GM19328 (cell line): ENCODE measurements around the gene EFCAB7.
"Not testable (repeated sequence)": the region's sequence is repeated elsewhere in the genome, so short reads cannot be mapped to it uniquely, and the experiment has no call there.

Experiments used
- ATAC-seq: cut with Tn5 transposase; IDR thresholded peaks from one replicate; pipeline ENCODE4 v1.9.1; 2021; ENCODE audit warnings: mild to moderate bottlenecking, moderate library complexity; ENCODE audit not compliant: unreplicated experiment

Gene EFCAB7

GRCh38 chr1:63547621-63548294 is 24.4 kb downstream of the EFCAB7 start:
- ATAC-seq: no peak

GRCh38 chr1:63548303-63548702 is 25.0 kb downstream of the EFCAB7 start:
- ATAC-seq: no peak

- no peak for ATAC-seq
These were observed 25.6 kb downstream of the EFCAB7 start for GRCh38 chr1:63548877-63549276.

- ATAC-seq: no peak
These were observed 32.2 kb downstream of the EFCAB7 start for GRCh38 chr1:63555480-63555879.

- no peak for ATAC-seq
These were observed 34.2 kb downstream of the EFCAB7 start for GRCh38 chr1:63557365-63557987.

GRCh38 chr1:63559357-63559756 is 36.0 kb downstream of the EFCAB7 start:
- ATAC-seq: no peak

GRCh38 chr1:63563745-63564144 is 40.4 kb downstream of the EFCAB7 start:
- ATAC-seq: no peak

GRCh38 chr1:63569068-63569467 is 45.7 kb downstream of the EFCAB7 start:
- no peak for ATAC-seq

GRCh38 chr1:63569640-63570316 is 46.5 kb downstream of the EFCAB7 start:
- no peak for ATAC-seq

GRCh38 chr1:63572686-63573085 is 49.4 kb downstream of the EFCAB7 start:
- not testable (repeated sequence) for ATAC-seq

GRCh38 chr1:63574203-63574796 is 51.0 kb downstream of the EFCAB7 start:
- ATAC-seq: not testable (repeated sequence)

GRCh38 chr1:63575340-63575826 is 52.1 kb downstream of the EFCAB7 start:
- no peak for ATAC-seq

GRCh38 chr1:63586326-63586725 is 63.0 kb downstream of the EFCAB7 start:
- not testable (repeated sequence) for ATAC-seq

GRCh38 chr1:63590166-63590560 is 66.8 kb downstream of the EFCAB7 start:
- ATAC-seq: no peak

GRCh38 chr1:63592536-63593302 is 69.4 kb downstream of the EFCAB7 start:
- no peak for ATAC-seq

GRCh38 chr1:63593303-63593885 is 70.1 kb downstream of the EFCAB7 start, which contains the start of gene PGM1:
PGM1 (plus strand) TSS chr1:63593411; CDS start chr1:63593489, 78 bp downstream.
- ATAC-seq: peak; percentile 71

GRCh38 chr1:63593886-63594605 is 70.7 kb downstream of the EFCAB7 start:
- peak; percentile 46 for ATAC-seq

GRCh38 chr1:63595435-63595834 is 72.1 kb downstream of the EFCAB7 start:
- ATAC-seq: no peak

- no peak for ATAC-seq
These were observed 76.5 kb downstream of the EFCAB7 start for GRCh38 chr1:63599799-63600198.

- no peak for ATAC-seq
These were observed 76.9 kb downstream of the EFCAB7 start for GRCh38 chr1:63600248-63600647.
